ENCODE results near the gene MAP3K12. TPM values are rescaled to one million over a fixed set of nuclear protein-coding genes. Genes with fewer than 3 reads are reported as not detected.

MAP3K12 gene
- total and polyA plus RNA-seq, 2 of the 13 experiments (the other 11 are each of a cell fraction or from before 2014, with no cell fraction given), result 0.20 to 1.1 TPM

- TF ChIP-seq TSC22D2 (CRISPR knock-in tag; IDR thresholded peaks at IDR 0.05; ENCODE audit: borderline replicate concordance) (0 out of 2 replicates have a peak, but pooled peaks have one; percentile 22), MIER3 (CRISPR knock-in tag; IDR thresholded peaks at IDR 0.05; ENCODE audit: borderline replicate concordance) (peak; percentile 87; the same call in 1 of the 2 replicates), KDM4B (CRISPR knock-in tag; IDR thresholded peaks at IDR 0.05) (peak; percentile 89; the same call in 1 of the 2 replicates), SAP130 (CRISPR knock-in tag; IDR thresholded peaks at IDR 0.05; ENCODE audit: low read depth) (peak; percentile 85), NFYB (CRISPR knock-in tag; IDR thresholded peaks at IDR 0.05) (no peak), KDM1A (CRISPR knock-in tag; IDR thresholded peaks at IDR 0.05) (0 out of 2 replicates have a peak, but pooled peaks have one; percentile 24), ZBTB34 (CRISPR knock-in tag; IDR thresholded peaks at IDR 0.05) (peak; percentile 86), ZBTB25 (CRISPR knock-in tag; IDR thresholded peaks at IDR 0.05) (peak; percentile 61; the same call in 1 of the 2 replicates), FOXK1 (CRISPR knock-in tag; IDR thresholded peaks at IDR 0.05; ENCODE audit: borderline replicate concordance, low read depth) (peak; percentile 81; the same call in 1 of the 2 replicates), ARID2 (CRISPR knock-in tag; IDR thresholded peaks at IDR 0.05; ENCODE audit: borderline replicate concordance) (peak; percentile 40; the same call in 1 of the 2 replicates), NFYC (CRISPR knock-in tag; IDR thresholded peaks at IDR 0.05) (0 out of 2 replicates have a peak, but pooled peaks have one; percentile 28), GATAD2A (CRISPR knock-in tag; IDR thresholded peaks at IDR 0.05) (peak; percentile 98), DPF2 (CRISPR knock-in tag; IDR thresholded peaks at IDR 0.05; ENCODE audit: borderline replicate concordance, low read depth) (peak; percentile 80; the same call in 1 of the 2 replicates), TBX2 (CRISPR knock-in tag; IDR thresholded peaks at IDR 0.05; ENCODE audit: borderline replicate concordance) (peak; percentile 94), MYPOP (CRISPR knock-in tag; IDR thresholded peaks at IDR 0.05) (peak; percentile 65; the same call in 1 of the 2 replicates), ZNF205 (CRISPR knock-in tag; IDR thresholded peaks at IDR 0.05) (peak; percentile 89), TIGD3 (CRISPR knock-in tag; IDR thresholded peaks at IDR 0.05; ENCODE audit: borderline replicate concordance) (no peak), ZSCAN22 (CRISPR knock-in tag; IDR thresholded peaks at IDR 0.05) (no peak), NR2F1 (CRISPR knock-in tag; IDR thresholded peaks at IDR 0.05) (peak; percentile 32 to 47; a peak in 2 of 4 replicates), UBTF (CRISPR knock-in tag; IDR thresholded peaks at IDR 0.05) (no peak), TBX3 (IDR thresholded peaks at IDR 0.05; ENCODE audit: borderline replicate concordance) (peak; percentile 31; the same call in 1 of the 2 replicates), CBFB (CRISPR knock-in tag; IDR thresholded peaks at IDR 0.05) (0 out of 2 replicates have a peak, but pooled peaks have one; percentile 28), YEATS2 (CRISPR knock-in tag; IDR thresholded peaks at IDR 0.05; ENCODE audit: borderline replicate concordance) (peak; percentile 60; the same call in 1 of the 2 replicates), PHF5A (CRISPR knock-in tag; IDR thresholded peaks at IDR 0.05; ENCODE audit: low read depth, unreplicated experiment) (peak; percentile 38)
These were observed 39.0 kb upstream of the MAP3K12 start (continued) for GRCh38 chr12:53538209-53538689.

Data from HepG2 (cell line).